Naive thymus-derived CD8-positive, alpha-beta T cell (primary cell): ENCODE results near the gene LCMT1. TPM values are rescaled to one million over a fixed set of nuclear protein-coding genes. Genes with fewer than 3 reads are reported as not detected.

ENCODE experiments used
- ATAC-seq, 2 donors: fragments of 150-1000 bp; cut with Tn5 transposase in 1 of 2; sonication (Bioruptor Pico), chemical (Tn5 transposase) in 1 of 2; 1 replicate in 1 of 2; 2 replicates in 1 of 2; pipeline ENCODE4 v1.10.0; 2021; ENCODE audit warnings: mild to moderate bottlenecking in 2 of 2, moderate library complexity in 2 of 2
- POLR2A ChIA-PET: fragments of 350-600 bp; sonication (Branson Sonifier 250); formaldehyde crosslinking; loops from one replicate; lab custom pipeline; 2021; ENCODE audit warnings: antibody characterized with exemption; lab: Charles Lee
- DNase-seq, 10 donors: peaks; one replicate each; pipeline versions ENCODE4 v3.0.0 to v3.0.0-alpha.2; 2020 to 2022
- H3K27ac Mint-ChIP-seq, 10 donors: one replicate each; pipeline ENCODE4 v1.8.0; 2020 to 2022; ENCODE audit warnings: mild to moderate bottlenecking in 10 of 10, mixed read lengths in 10 of 10, moderate library complexity in 4 of 10, inconsistent platforms in 1 of 10
- H3K27me3 Mint-ChIP-seq, 5 donors: one replicate each; pipeline ENCODE4 v1.8.0; 2021 to 2022; ENCODE audit warnings: mixed read lengths in 5 of 5
- H3K36me3 Mint-ChIP-seq, 3 donors: one replicate each; pipeline ENCODE4 v1.8.0; 2020 to 2022; ENCODE audit warnings: mixed read lengths in 3 of 3, mild to moderate bottlenecking in 2 of 3, inconsistent platforms in 1 of 3
- H3K4me1 Mint-ChIP-seq, 4 donors: one replicate each; pipeline ENCODE4 v1.8.0; 2021 to 2022; ENCODE audit warnings: mixed read lengths in 4 of 4
- H3K4me3 Mint-ChIP-seq, 10 donors: one replicate each; pipeline ENCODE4 v1.8.0; 2020 to 2022; ENCODE audit warnings: mild to moderate bottlenecking in 10 of 10, mixed read lengths in 10 of 10, moderate library complexity in 6 of 10, inconsistent platforms in 1 of 10
- H3K9me3 Mint-ChIP-seq, 9 donors: one replicate each; pipeline ENCODE4 v1.8.0; 2020 to 2022; ENCODE audit warnings: mixed read lengths in 9 of 9, mild to moderate bottlenecking in 3 of 9, inconsistent platforms in 1 of 9, moderate library complexity in 1 of 9
- polyA plus RNA-seq, 3 donors: library from polyadenylated mRNA; unstranded; fragments of 300-500 nt; fragmentation: Illumina TruSeq; gene quantifications; one replicate each; pipeline ENCODE4 v1.2.3, GENCODE V29; 2021
- total RNA-seq, 8 experiments: library from RNA in 2 of 8; stranded (reverse) in 2 of 8; gene quantifications; one replicate each; pipeline ENCODE4 v1.2.3 and lab custom pipeline; 2021 to 2026

Gene LCMT1
- total and polyA plus RNA-seq, 5 experiments from 2014 or later = 29.9 to 41.4 (median 38.7) TPM

GRCh38 chr16:25095636-25096035, 15.9 kb upstream of the LCMT1 start:
- Mint-ChIP-seq H3K27me3 (no peaks in the 10 kb centered on the region), H3K4me1 (peaks cover 21 to 40% (median 33%) of the 10 kb centered on the region in 4 donors), H3K36me3 (no peaks in the 10 kb centered on the region), H3K9me3 (no peaks in the 10 kb centered on the region), H3K27ac (peak overlapping the region in 5 of 10 donors; percentile 68 to 95 (median 85)), H3K4me3 (no peak overlapping the region)
- DNase-seq = no peak
- no peak for ATAC-seq
- POLR2A ChIA-PET = no interaction called here

- no peaks in the 10 kb centered on the region for H3K27me3 Mint-ChIP-seq
- POLR2A ChIA-PET = interaction anchor here (1.2 kb wide), 2 partner anchors 31 to 37 kb away, joined by 5 to 8 read pairs; no protein-coding TSS in a partner anchor
- no peaks in the 10 kb centered on the region for H3K36me3 Mint-ChIP-seq
- peaks cover 19 to 26% (median 25%) of the 10 kb centered on the region in 4 donors for H3K4me1 Mint-ChIP-seq
- H3K27ac Mint-ChIP-seq = no peak overlapping the region
- ATAC-seq = no peak
- DNase-seq = no peak
- H3K9me3 Mint-ChIP-seq = no peaks in the 10 kb centered on the region
- no peak overlapping the region for H3K4me3 Mint-ChIP-seq
These were observed 14.1 kb upstream of the LCMT1 start for GRCh38 chr16:25097276-25097975.

- Mint-ChIP-seq H3K4me1 (peaks cover 0 to under 1% (median under 1%) of the 10 kb centered on the region in 4 donors), H3K27me3 (peaks cover 0 to 1% (median 0%) of the 10 kb centered on the region in 5 donors), H3K36me3 (no peaks in the 10 kb centered on the region), H3K9me3 (no peaks in the 10 kb centered on the region), H3K27ac (peak overlapping the region in 1 of 10 donors; percentile 11), H3K4me3 (no peak overlapping the region)
- DNase-seq (no peak), ATAC-seq (no peak)
- POLR2A ChIA-PET = interaction anchor here (1.2 kb wide), 1 partner anchor 39 kb away, joined by 7 read pairs; no protein-coding TSS in a partner anchor
These were observed 11.0 kb upstream of the LCMT1 start for GRCh38 chr16:25100511-25100910.

- no peaks in the 10 kb centered on the region for H3K9me3 Mint-ChIP-seq
- POLR2A ChIA-PET = interaction anchor here (1.0 to 7.3 kb wide), 4 partner anchors 13 to 75 kb away, joined by 3 to 245 read pairs (median 48); no protein-coding TSS in a partner anchor
- peak; percentile 21 to 22 for ATAC-seq
- H3K4me1 Mint-ChIP-seq = peaks cover 14 to 42% (median 41%) of the 10 kb centered on the region in 4 donors
- peak overlapping the region; percentile 89 to 99 (median 97) for H3K4me3 Mint-ChIP-seq
- peak; percentile 37 to 81 (median 51) for DNase-seq
- no peaks in the 10 kb centered on the region for H3K36me3 Mint-ChIP-seq
- peaks cover 0 to 1% (median 0%) of the 10 kb centered on the region in 5 donors for H3K27me3 Mint-ChIP-seq
- peak overlapping the region; percentile 88 to 98 (median 94) for H3K27ac Mint-ChIP-seq
These were observed 4.7 kb upstream of the LCMT1 start for GRCh38 chr16:25106567-25107465.

- Mint-ChIP-seq H3K4me3 (peak overlapping the region; percentile 89 to 99 (median 97)), H3K9me3 (no peaks in the 10 kb centered on the region), H3K4me1 (peaks cover 19 to 48% (median 45%) of the 10 kb centered on the region in 4 donors), H3K27ac (peak overlapping the region; percentile 87 to 98 (median 94)), H3K36me3 (no peaks in the 10 kb centered on the region), H3K27me3 (peaks cover 0 to 1% (median 0%) of the 10 kb centered on the region in 5 donors)
- DNase-seq (no peak), ATAC-seq (no peak)
- POLR2A ChIA-PET = interaction anchor here (0.6 to 7.3 kb wide), 6 partner anchors 13 to 590 kb away, joined by 3 to 245 read pairs (median 4); no protein-coding TSS in a partner anchor
These were observed 4.1 kb upstream of the LCMT1 start for GRCh38 chr16:25107466-25107792.

- H3K27ac Mint-ChIP-seq = peak overlapping the region; percentile 87 to 98 (median 94)
- POLR2A ChIA-PET = interaction anchor here (0.6 to 7.3 kb wide), 6 partner anchors 14 to 591 kb away, joined by 3 to 245 read pairs (median 7); no protein-coding TSS in a partner anchor
- DNase-seq (peak; percentile 28 to 86 (median 60)), ATAC-seq (peak; percentile 24 to 25)
- no peaks in the 10 kb centered on the region for H3K36me3 Mint-ChIP-seq
- peaks cover 21 to 54% (median 50%) of the 10 kb centered on the region in 4 donors for H3K4me1 Mint-ChIP-seq
- no peaks in the 10 kb centered on the region for H3K27me3 Mint-ChIP-seq
- H3K4me3 Mint-ChIP-seq = peak overlapping the region; percentile 89 to 99 (median 97)
- H3K9me3 Mint-ChIP-seq = no peaks in the 10 kb centered on the region
These were observed 3.5 kb upstream of the LCMT1 start for GRCh38 chr16:25108054-25108453.

- peak overlapping the region in 2 of 10 donors; percentile 56 to 81 for H3K27ac Mint-ChIP-seq
- peaks cover 0 to 3% (median 0%) of the 10 kb centered on the region in 3 donors for H3K36me3 Mint-ChIP-seq
- DNase-seq (no peak), ATAC-seq (no peak)
- H3K4me3 Mint-ChIP-seq = peak overlapping the region in 3 of 10 donors; percentile 2 to 15 (median 14)
- POLR2A ChIA-PET = interaction anchor here (1.2 to 7.3 kb wide), 5 partner anchors 16 to 95 kb away, joined by 3 to 245 read pairs (median 14); partner anchors contain the start of gene ARHGAP17
- no peaks in the 10 kb centered on the region for H3K27me3 Mint-ChIP-seq
- H3K4me1 Mint-ChIP-seq = peaks cover 30 to 65% (median 64%) of the 10 kb centered on the region in 4 donors
- no peaks in the 10 kb centered on the region for H3K9me3 Mint-ChIP-seq
These were observed 1.9 kb upstream of the LCMT1 start for GRCh38 chr16:25109643-25110042.

- Mint-ChIP-seq H3K27ac (peak overlapping the region; percentile 76 to 96 (median 94)), H3K4me3 (peak overlapping the region; percentile 92 to 99 (median 96)), H3K36me3 (peaks cover 3 to 11% (median 4%) of the 10 kb centered on the region in 3 donors), H3K27me3 (no peaks in the 10 kb centered on the region), H3K4me1 (peaks cover 38 to 73% (median 72%) of the 10 kb centered on the region in 4 donors), H3K9me3 (no peaks in the 10 kb centered on the region)
- ATAC-seq (no peak), DNase-seq (peak in 1 of 10 donors; percentile 21)
- POLR2A ChIA-PET = interaction anchor here (1.6 to 7.3 kb wide), 6 partner anchors 16 to 95 kb away, joined by 4 to 245 read pairs (median 12); partner anchors contain the start of gene ARHGAP17
These were observed 1.1 kb upstream of the LCMT1 start for GRCh38 chr16:25110387-25110947.

- peaks cover 42 to 85% (median 69%) of the 10 kb centered on the region in 4 donors for H3K4me1 Mint-ChIP-seq
- H3K27ac Mint-ChIP-seq = peak overlapping the region in 3 of 10 donors; percentile 18 to 67 (median 33)
These were observed 2.6 kb downstream of the LCMT1 start for GRCh38 chr16:25114121-25114520.

GRCh38 chr16:25118851-25119578, 7.5 kb downstream of the LCMT1 start:
- DNase-seq = no peak
- H3K27me3 Mint-ChIP-seq = no peaks in the 10 kb centered on the region
- peaks cover 35 to 70% (median 59%) of the 10 kb centered on the region in 4 donors for H3K4me1 Mint-ChIP-seq
- POLR2A ChIA-PET = no interaction called here
- no peak for ATAC-seq
- H3K36me3 Mint-ChIP-seq = peaks cover 3 to 53% (median 4%) of the 10 kb centered on the region in 3 donors
- peak overlapping the region in 6 of 10 donors; percentile 9 to 90 (median 53) for H3K27ac Mint-ChIP-seq
- no peaks in the 10 kb centered on the region for H3K9me3 Mint-ChIP-seq
- H3K4me3 Mint-ChIP-seq = no peak overlapping the region

More at GRCh38 chr16:25114121-25114520, 2.6 kb downstream of the LCMT1 start:
- ATAC-seq (no peak), DNase-seq (no peak)
- H3K4me3 Mint-ChIP-seq = peak overlapping the region in 8 of 10 donors; percentile 18 to 77 (median 38)
- H3K9me3 Mint-ChIP-seq = no peaks in the 10 kb centered on the region
- peaks cover 3 to 45% (median 4%) of the 10 kb centered on the region in 3 donors for H3K36me3 Mint-ChIP-seq
- POLR2A ChIA-PET = no interaction called here
- H3K27me3 Mint-ChIP-seq = no peaks in the 10 kb centered on the region
